Transverse colon (tissue), 4 donors: ENCODE results near the gene PTPRG. TPM values are rescaled to one million over a fixed set of nuclear protein-coding genes. Genes with fewer than 3 reads are reported as not detected.

Source experiments
- DNase-seq: peaks from one replicate; pipeline ENCODE4 v3.0.0-alpha.2; 2019
- H3K27ac ChIP-seq, 4 donors: fragments of 200-600 bp; sonication (generic); 2 replicates each; pipeline ENCODE4 v1.5.1; 2016 to 2018; ENCODE audit warnings: inconsistent platforms in 4 of 4
- H3K27me3 ChIP-seq: fragments of 200-600 bp; sonication (generic); 2 replicates; pipeline ENCODE4 v1.5.1; 2017; ENCODE audit warnings: inconsistent platforms
- H3K36me3 ChIP-seq, 4 donors: fragments of 200-600 bp; sonication (generic); 2 replicates each; pipeline ENCODE4 v1.5.1; 2017 to 2019; ENCODE audit warnings: inconsistent platforms in 4 of 4
- H3K4me1 ChIP-seq, 4 donors: fragments of 200-600 bp; sonication (generic); 2 replicates each; pipeline ENCODE4 v1.5.1; 2017 to 2020; ENCODE audit warnings: inconsistent platforms in 4 of 4
- H3K4me3 ChIP-seq, 4 donors: fragments of 200-600 bp; sonication (generic); 1 replicate in 1 of 4; 2 replicates in 3 of 4; pipeline versions ENCODE4 v1.5.1 to v1.6.1; 2017 to 2019; ENCODE audit warnings: inconsistent platforms in 4 of 4
- H3K9me3 ChIP-seq, 2 donors: fragments of 200-600 bp; sonication (generic); 2 replicates each; pipeline ENCODE4 v1.5.1; 2017 to 2019; ENCODE audit warnings: inconsistent platforms in 2 of 2
- CTCF ChIP-seq, 5 experiments: fragments of 200-600 bp in 3 of 5; fragments of 450-650 bp in 2 of 5; sonication (generic) in 3 of 5; IDR thresholded peaks; 1 replicate in 2 of 5; 2 replicates in 3 of 5; pipeline ENCODE4 v1.5.1; 2016 to 2017; ENCODE audit warnings: antibody characterized with exemption in 5 of 5, inconsistent platforms in 3 of 5, mild to moderate bottlenecking in 2 of 5, moderate library complexity in 1 of 5
- EP300 ChIP-seq: sonication (generic); formaldehyde crosslinking; IDR thresholded peaks from one replicate; pipeline ENCODE4 v1.6.1; 2017; ENCODE audit warnings: antibody characterized with exemption, low read depth
- POLR2A ChIP-seq: fragments of 450-650 bp; IDR thresholded peaks from one replicate; pipeline ENCODE4 v1.6.1; 2016; ENCODE audit warnings: antibody characterized with exemption, mild to moderate bottlenecking, moderate library complexity
- POLR2AphosphoS5 ChIP-seq, 3 donors: sonication (generic); formaldehyde crosslinking; IDR thresholded peaks; one replicate each; pipeline ENCODE4 v1.6.1; 2016; ENCODE audit warnings: antibody characterized with exemption in 3 of 3
- WGBS, 2 donors: methylation state at CpG; one replicate each; pipeline ENCODE4 v1.1.5; 2018; ENCODE audit warnings: low coverage in 1 of 2; 5-methylcytosine and 5-hydroxymethylcytosine counted together
- in situ Hi-C, 4 donors: fragments of 200-750 bp; cut with MboI; loops; one replicate each; pipeline versions ENCODE4 v1.15.0 to v1.15.1; 2017; ENCODE audit warnings: low sequenced_read_pairs in 3 of 4, low pct_ligation_motif_present in 1 of 4, low pct_unique_long_range_greater_than_20kb in 1 of 4
- intact Hi-C: fragments of 100-400 bp; cut with DNase I; formaldehyde crosslinking; loops from one replicate; pipeline ENCODE4 v1.15.1; 2023; ENCODE audit warnings: low total_unique reads
- total RNA-seq, 4 donors: library from RNA; depleted of rRNA; stranded (reverse); fragments of >200 nt; gene quantifications; one replicate each; pipeline ENCODE4 v1.1.0, GENCODE V29; 2016

PTPRG gene
- total RNA-seq, 4 donors from 2014 or later = 29.2 to 83.4 (median 41.6) TPM

DNA sequence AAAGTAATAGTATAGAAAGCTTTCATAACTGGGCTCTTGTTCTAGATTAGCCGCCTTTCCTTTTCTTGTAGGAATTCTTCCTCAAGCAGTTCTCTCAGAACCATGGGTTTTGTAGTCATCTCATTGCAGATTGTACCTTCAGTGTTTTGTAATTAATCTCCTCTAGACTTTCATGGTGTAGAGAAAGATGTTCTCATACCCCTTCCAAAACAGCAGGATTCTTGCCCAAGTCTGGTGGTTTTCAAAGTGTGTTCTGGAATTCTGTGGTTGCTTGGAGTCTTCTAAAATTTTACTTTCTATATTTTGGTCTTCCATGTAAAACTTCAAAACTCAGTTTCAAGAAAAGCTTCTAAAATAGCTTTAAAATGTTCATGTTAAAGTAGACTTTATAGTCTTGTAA, 293.8 kb downstream of the PTPRG start:
- Histone ChIP-seq H3K27me3 (no peaks in the 10 kb centered on the region), H3K27ac (no peak overlapping the region), H3K9me3 (no peaks in the 10 kb centered on the region), H3K4me3 (no peak overlapping the region), H3K36me3 (no peaks in the 10 kb centered on the region), H3K4me1 (peaks cover 0 to 12% (median 6%) of the 10 kb centered on the region in 4 donors)
- TF ChIP-seq POLR2AphosphoS5 (IDR thresholded peaks at IDR 0.05) = no peak
- TF ChIP-seq POLR2A = no peak
- TF ChIP-seq CTCF (IDR thresholded peaks at IDR 0.05) = no peak
- TF ChIP-seq EP300 = no peak
- intact Hi-C loops (no loop called here), in situ Hi-C loops (loop anchor here in 3 of 4 donors (10.0 to 25.0 kb wide), 3 partner anchors 290 to 330 kb away; partner anchors contain the start of gene PTPRG (in 2 of the 3))
- 100% methylated on average over 1 of the region's 1 CpG for WGBS, 2 donors
- DNase-seq = no peak

GRCh38 chr3:61857297-61857696, 295.9 kb downstream of the PTPRG start:
- Histone ChIP-seq H3K27ac (no peak overlapping the region), H3K4me3 (no peak overlapping the region), H3K36me3 (no peaks in the 10 kb centered on the region), H3K27me3 (no peaks in the 10 kb centered on the region), H3K4me1 (peaks cover 0 to 12% (median 6%) of the 10 kb centered on the region in 4 donors), H3K9me3 (no peaks in the 10 kb centered on the region)
- intact Hi-C loops (no loop called here), in situ Hi-C loops (loop anchor here in 3 of 4 donors (10.0 to 25.0 kb wide), 3 partner anchors 292 to 328 kb away; partner anchors contain the start of gene PTPRG (in 2 of the 3))
- TF ChIP-seq CTCF (IDR thresholded peaks at IDR 0.05) (no peak), EP300 (no peak), POLR2A (no peak), POLR2AphosphoS5 (IDR thresholded peaks at IDR 0.05) (no peak)
- 65 to 100% methylated on average over 1 to 2 of the region's 2 CpGs for WGBS, 2 donors
- DNase-seq = no peak

DNA sequence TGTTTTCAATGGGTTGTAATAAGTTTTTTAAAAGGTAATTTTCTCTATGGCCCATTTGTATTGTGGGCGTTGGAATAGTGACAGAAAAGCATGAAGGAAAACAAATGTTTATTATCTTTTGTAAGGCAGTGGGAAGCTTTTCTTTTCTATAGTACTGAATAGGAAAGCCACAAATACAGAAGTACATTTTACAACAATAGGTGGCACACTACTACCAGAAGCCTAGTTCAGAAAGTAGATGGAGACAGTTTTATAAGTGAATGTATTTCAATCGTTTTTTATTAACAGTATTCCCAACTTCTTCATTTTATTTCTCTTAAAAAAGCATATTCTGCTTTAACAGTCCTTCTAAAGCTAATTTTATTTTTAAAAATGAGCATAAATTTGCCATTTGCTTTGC, 296.7 kb downstream of the PTPRG start:
- Histone ChIP-seq H3K4me3 (no peak overlapping the region), H3K27ac (no peak overlapping the region), H3K36me3 (no peaks in the 10 kb centered on the region), H3K27me3 (no peaks in the 10 kb centered on the region), H3K9me3 (no peaks in the 10 kb centered on the region), H3K4me1 (peaks cover 0 to 15% (median 7%) of the 10 kb centered on the region in 4 donors)
- no peak for DNase-seq
- TF ChIP-seq EP300 (no peak), CTCF (IDR thresholded peaks at IDR 0.05) (peak in 4 of 5 experiments; percentile 30 to 45 (median 36))
- WGBS, 2 donors = 0 to 4% methylated on average over 2 of the region's 2 CpGs
- in situ Hi-C loops (loop anchor here in 3 of 4 donors (10.0 to 25.0 kb wide), 3 partner anchors 293 to 327 kb away; partner anchors contain the start of gene PTPRG (in 2 of the 3)), intact Hi-C loops (no loop called here)

- in situ Hi-C loops (loop anchor here in 3 of 4 donors (10.0 to 25.0 kb wide), 2 partner anchors 299 to 323 kb away; partner anchors contain the start of gene PTPRG (in 1 of the 3)), intact Hi-C loops (no loop called here)
- Histone ChIP-seq H3K9me3 (no peaks in the 10 kb centered on the region), H3K27me3 (no peaks in the 10 kb centered on the region), H3K4me1 (peaks cover 4 to 10% (median 7%) of the 10 kb centered on the region in 4 donors), H3K27ac (no peak overlapping the region), H3K4me3 (no peak overlapping the region), H3K36me3 (no peaks in the 10 kb centered on the region)
- 91% methylated on average over 1 of the region's 1 CpG; no CpG with 5 or more reads in 1 of the 2 donors for WGBS, 2 donors
- TF ChIP-seq CTCF (IDR thresholded peaks at IDR 0.05) = no peak
- TF ChIP-seq EP300 = no peak
- no peak for TF ChIP-seq POLR2AphosphoS5 (IDR thresholded peaks at IDR 0.05)
- TF ChIP-seq POLR2A = no peak
- DNase-seq = no peak
These were observed 300.0 kb downstream of the PTPRG start for GRCh38 chr3:61861410-61861809.
